Kasumi-1 (cell line): Measurements from ENCODE around the gene CNN1.
"Not testable (repeated sequence)": the region's sequence is repeated elsewhere in the genome, so short reads cannot be mapped to it uniquely, and the experiment has no call there.

Source experiments
- DNase-seq, 2 experiments: peaks; one replicate each; lab custom pipeline; 2025; lab: John Stamatoyannopoulos, UW

The CNN1 gene

DNA sequence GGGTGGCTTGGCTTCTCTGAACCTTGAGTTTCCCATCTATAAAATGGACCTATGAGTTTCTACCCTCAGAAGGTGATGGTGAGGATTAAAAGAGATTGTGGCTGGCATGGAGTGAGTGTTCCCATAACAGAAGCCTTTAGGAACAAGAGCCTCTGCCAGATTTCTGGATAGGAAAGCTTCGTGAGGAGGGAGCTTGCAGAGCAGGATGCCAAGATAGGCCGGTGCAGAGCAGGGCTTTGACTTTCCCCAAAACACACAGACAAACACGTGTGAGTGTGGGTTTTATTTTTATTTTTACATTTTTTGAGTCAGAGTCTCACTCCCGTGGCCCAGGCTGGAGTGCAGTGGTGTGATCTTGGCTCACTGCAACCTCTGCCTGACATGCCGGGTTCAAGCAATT lies 3.7 kb upstream of the CNN1 start:
- DNase-seq: no peak

DNA sequence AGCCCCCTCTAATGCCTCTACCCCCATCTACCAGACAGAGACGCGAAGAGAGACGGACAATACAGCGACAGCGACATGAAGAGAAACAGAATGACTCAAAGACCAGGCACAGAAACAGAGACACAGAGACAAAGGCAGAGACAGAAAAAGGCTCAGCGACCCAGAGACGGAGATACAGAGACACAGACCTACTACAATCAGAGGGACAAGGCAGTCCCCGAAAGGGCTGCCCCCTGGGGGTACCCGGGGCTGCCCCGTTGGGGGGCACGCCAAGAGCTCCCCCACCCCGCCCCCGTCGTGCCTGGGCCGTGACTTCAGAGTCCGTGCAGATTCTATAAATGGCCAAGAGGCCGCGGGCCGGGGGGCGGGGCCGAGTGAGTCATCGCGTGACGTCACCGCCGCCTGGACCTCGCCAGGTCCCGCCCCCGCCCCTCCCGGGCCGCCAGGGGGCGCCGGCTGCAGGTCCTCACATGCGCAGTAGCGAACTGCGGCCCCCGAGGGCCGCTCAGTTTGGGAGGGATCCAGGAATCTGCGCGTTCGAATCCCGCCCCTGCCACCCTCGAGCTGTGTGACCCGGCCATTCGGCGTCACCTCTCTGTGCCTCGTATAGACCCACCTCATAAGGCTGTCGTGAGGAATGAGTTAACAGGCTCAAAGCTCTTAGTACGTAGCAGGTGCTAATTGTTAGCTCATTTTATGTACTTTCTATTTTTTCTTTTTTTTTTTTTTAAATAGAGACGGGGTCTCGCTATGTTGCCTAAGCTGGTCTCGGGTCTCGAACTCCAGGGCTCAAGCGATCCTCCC lies 2.7 kb upstream of the CNN1 start:
- peak; percentile 54 to 67 for DNase-seq

DNA sequence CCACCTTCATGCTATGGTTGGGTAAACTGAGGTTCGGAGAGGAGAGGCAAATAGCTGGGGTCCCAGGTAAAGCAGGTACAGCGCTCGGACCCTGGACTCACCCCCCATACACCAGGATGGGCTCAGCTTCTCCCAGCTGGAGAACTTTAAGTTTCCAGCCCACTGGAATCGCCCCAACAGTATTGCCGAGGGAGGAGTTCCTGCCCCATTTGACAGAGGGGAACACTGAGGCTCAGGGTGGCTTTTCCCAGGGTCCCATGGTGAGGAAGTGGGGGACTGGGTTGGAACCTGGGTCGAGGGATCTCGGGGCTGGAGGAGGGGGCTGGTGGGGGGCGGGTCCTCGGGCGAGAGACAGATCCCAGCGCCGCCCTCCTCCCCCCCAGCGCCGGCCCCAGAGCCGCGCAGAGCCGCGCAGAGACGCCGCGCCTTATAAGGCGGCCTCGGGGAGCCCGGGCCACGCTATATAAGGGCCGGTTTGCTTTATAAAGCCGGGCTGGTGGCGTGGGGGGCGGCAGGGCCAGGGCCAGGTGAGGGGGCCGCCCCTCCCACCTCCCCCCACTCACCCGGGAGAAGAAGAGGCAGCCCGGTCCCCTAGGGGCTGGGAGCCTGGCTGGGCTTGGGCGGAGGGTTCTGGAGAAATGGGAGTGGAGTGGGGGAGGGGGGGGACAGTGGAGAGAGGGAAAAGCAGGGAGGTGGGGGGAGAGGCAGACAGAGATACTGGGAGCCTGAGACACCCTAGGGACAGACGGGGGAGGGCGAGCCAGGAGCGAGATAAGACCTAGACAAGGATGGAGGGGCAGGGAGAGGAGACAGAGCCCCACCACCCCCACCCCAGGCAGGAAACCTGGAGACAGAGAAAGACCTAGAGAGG lies 1.1 kb downstream of the CNN1 start:
- no peak for DNase-seq

DNA sequence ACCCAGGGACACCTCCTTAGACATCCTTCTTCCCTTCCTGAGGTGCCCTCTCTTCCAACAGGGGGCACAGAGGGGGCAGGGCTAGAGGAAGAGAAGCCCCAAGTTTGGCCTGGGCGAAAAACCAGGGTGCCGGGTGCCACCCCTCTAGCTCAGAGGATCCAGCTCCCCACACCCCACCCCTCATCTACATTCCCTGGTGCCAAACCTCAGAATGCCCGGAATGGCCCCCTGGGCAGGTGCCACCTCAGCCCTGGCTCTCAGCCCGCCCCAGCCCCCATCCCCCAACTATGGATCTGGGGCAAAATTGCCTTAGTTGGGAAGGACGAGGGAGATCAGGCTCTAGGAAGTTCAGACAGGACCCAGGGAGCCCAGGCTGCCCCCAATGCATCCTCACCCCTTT lies 2.0 kb downstream of the CNN1 start:
- no peak for DNase-seq

DNA sequence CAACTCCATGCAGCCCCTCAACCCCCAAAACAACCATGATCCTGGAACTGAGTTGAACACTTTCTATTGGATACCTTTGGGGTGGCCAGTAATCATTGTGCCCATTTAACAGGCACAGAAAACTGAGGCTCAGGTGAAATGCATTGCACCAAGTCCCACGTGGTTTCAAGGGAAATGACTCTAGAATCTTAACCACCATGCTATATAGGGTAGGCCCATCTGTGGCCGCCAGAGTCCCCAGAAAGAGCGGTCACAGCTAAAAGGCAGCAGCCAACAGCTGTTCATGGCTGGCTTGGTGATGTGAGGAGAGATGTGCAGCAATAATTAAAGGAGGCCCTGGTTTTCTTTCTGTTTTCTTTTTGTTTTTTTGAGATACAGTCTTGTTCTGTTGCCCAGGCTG lies 2.6 kb downstream of the CNN1 start:
- DNase-seq: no peak

DNA sequence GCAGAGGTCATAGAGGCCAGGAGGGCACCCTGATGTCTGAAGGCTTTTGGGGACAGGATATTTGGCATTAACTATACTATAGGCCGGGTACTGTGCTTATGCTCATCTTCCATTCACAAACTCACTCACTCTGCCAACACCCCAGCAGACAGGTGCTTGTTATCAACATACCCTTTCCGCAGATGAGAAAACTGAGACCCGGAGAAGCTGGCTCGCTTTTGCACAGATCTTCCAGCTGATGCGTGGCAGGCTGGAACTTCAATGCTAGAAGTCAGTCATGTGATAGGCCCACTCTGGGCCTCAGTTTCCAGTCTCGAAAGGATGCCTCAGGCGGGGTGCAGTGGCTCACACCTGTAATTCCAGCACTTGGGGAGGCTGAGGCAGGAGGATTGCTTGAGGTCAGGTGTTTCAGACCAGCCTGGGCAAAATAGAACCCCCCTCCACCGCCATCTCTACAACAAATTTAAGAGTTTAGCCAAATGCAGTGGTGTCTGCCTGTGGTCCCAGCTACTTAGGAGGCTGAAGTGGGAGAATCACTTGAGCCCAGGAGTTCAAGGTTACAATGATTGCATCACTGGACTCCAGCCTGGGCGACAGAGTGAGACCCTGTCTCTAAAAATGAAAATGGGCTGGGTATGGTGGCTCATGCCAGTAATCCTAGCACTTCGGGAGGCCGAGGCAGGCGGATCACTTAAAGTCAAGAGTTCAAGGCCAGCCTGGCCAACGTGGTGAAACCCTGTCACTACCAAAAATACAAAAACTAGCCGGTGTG lies 9.5 kb downstream of the CNN1 start:
- no peak for DNase-seq

DNA sequence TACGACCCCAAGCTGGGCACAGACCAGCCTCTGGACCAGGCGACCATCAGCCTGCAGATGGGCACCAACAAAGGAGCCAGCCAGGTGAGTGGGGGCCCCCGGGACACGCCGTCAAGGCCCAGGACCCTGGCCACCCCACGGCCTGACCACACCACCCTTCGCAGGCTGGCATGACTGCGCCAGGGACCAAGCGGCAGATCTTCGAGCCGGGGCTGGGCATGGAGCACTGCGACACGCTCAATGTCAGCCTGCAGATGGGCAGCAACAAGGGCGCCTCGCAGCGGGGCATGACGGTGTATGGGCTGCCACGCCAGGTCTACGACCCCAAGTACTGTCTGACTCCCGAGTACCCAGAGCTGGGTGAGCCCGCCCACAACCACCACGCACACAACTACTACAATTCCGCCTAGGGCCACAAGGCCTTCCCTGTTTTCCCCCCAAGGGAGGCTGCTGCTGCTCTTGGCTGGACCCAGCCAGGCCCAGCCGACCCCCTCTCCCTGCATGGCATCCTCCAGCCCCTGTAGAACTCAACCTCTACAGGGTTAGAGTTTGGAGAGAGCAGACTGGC lies 10.8 kb downstream of the CNN1 start:
- DNase-seq: no peak

DNA sequence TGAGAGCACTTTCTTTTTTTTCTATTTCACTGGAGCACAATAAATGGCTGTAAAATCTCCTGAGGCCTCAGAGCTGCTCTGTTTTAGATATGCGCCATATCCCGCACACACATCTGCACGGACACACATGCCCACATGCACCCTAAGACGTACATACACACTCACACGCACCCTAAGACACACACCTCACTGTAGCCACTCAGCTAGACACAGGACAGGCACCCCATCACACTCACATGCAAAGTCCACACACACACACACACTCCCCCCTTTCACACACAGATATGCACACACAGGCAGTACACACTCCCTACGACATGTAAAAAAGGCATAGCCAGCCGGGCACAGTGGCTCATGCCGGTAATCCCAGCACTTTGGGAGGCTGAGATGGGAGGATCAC lies 11.6 kb downstream of the CNN1 start:
- no peak for DNase-seq

DNA sequence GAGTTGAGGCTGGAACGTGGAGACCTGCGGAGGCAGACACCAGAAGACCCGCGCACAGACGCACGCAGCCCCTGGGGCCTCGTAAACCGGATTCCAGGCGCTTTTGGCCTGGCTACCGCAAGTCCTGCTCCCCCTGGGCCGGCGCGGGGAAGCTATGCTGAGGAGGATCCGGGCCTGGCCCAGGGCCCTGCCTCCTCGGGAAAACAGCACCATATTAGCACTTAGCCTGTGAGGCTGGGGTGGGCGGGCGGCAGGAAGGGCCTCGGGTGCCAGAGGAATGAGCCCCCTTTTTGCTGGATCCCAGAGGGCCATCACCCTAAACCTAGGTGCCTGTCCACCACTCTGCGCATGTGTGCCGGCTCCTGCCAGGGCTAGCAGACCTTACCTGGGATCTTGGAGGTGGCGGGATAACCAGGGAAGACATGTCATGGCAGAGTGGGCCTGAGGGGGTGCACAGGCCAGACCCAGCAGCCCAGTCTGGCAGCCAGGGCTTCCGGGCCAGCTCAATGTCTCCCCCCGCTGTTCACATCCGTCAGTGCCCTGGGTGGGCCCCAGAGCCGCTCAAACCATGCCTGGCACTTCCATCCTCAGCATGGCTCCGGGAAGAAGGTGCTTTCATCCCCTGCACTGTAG lies 13.1 kb downstream of the CNN1 start:
- DNase-seq: peak in 1 of 2 experiments; percentile 13

DNA sequence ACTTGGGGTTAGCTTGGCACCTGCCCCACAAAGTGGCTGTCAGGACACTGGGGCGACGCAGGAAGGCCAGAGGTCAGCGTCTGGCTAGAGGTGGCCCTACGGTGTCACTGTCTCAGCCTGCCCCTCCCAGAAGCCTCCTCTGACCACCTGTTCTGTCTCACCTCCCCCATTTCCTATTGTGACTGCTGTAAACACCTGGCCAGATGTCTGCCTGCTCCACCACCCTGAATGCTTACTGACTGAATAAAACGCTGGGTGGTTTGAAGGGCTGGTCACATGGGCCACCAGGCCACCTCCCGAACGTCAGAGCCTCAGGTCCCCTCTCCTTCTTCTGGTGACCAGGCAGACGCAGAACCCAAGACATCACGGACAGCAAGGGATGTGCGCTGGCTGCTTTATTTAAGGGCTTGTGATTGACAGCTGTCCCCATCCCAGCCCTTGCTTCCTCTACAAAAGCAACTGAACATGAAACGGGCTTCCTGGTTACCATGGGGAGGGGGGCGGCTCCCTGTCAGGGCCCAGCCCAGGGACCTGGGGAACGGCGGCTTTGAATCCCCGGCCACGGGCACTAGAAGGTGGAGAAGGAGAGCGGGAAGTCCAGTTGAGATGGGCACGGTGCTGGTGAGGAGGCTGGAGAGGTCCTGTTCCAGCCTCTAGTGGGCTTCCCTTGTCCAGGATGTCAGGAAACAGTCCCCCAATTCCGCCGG lies 14.2 kb downstream of the CNN1 start:
- no peak for DNase-seq

DNA sequence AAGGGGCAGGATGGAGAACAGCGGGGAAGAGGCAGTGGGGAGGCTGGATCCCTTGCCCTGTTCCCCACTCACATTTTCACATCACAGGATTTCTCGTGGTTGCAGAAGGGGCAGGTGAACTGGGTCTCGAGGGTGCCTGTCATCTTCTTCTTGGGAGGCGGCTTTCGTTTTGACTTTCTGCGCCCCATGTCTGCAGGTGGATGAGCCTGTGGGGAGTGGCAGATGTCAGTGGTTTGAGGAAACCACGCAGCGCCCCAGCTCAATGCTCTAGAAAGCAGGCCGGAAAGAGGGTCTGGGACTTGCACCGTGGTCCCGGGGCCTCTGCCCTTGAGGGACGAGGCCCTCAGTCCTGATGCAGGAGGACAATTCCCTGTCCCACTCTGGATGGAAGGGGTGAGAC lies 15.5 kb downstream of the CNN1 start:
- no peak for DNase-seq

DNA sequence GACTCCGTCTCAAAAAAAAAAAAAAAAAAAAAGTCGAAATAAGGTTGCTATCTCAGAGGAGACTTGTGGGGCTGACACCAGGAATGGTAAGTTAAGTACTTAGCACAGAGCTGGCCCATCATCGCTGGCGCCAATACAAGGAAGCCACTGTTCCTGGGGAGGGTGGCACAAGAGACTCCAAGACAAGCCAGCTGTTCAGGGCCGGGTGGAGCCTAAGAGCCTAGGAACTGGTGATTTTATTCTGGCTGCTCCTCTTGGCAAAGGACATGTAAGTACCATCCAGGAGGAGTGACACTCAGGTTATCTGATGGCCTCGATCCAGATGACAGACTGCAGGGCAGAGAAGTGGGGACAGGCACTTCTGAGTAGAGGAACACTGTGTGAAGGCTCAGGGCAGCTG lies 16.6 kb downstream of the CNN1 start:
- DNase-seq: no peak

DNA sequence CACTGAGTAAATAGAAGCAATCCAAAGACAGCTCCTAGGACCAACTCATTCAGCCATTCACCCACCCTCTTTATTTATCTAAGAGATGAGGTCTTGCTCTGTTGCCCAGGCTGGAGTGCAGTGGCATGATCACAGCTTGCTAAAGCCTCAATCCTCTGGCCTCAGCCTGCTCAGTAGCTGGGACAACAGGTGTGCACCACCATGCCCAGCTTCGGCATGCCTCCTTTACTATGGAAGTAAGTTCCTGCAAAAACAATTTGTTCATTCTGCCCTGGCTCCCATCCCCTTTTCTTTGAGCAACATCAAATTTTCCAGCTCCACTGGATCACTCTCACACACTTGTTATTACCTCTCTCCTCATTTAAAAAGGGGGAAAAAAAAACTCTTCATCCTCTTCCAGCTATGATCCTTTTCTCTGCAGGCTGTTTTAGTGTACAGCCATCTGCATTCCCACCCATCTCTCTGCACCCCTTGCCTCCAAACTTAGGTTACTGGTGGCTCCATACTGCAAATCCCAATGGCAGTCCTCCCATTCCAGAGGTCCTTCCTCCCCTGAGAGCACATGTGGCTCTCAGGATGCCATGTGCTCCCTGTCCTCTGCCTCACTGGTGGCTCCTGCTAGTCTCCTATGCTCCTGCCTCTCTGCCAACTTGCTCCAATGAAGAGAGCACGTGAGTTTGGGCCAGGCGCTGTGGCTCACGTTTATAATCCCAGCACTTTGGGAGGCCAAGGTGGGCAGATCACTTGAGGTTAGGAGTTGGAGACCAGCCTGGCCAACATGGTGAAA lies 18.2 kb downstream of the CNN1 start:
- DNase-seq: no peak

DNA sequence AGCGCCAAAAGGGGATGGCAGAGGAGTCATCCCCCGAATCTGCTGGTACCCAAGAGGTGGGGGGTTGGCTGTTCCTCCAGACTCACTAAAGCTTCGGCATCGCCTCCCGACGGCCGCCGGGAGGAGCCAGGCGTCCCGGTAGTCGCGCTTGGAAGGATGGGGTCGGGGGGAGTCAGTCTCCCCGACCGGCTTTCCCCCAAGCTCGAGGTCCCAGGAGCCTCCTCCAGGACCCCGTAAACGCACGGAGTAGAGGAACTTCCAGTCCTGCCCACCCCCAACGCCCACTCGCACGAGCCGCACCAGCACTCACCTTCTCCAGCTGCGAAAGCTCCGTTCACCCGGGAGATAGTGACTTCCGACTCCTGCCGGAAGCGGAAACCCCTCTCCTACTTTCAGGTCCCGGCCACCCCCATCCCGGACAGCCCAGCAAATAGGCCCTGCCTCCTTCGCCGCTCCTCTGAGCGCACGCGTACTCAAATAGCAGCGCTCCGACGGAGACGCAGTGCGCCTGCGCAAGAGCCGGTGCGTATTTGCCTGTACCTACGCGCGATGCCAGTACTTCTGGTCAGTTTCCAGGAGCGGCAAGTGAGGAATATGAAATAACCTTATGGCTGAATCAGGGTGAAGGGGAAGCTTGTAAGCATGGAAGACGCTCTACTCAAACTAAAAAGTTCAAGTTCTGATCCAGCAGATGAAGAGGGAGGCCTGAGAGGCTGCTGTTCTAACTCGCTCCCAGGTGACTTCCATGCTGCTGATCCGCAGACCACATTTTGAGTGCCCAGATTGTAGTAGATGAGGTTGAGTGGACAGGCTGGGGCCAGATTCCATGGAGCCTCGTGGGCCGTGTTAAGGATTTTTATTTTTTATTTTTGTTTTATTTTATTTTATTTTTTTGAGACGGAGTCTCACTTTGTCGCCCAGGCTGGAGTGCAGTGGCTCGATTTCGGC lies 20.5 kb downstream of the CNN1 start, which contains the start of gene ELOF1:
TSS of gene ELOF1 (minus strand) at position 350 of the 948 bp plus-strand sequence. CDS start 4,883 bp downstream, outside the sequence.
- DNase-seq: peak; percentile 95 to 97

DNA sequence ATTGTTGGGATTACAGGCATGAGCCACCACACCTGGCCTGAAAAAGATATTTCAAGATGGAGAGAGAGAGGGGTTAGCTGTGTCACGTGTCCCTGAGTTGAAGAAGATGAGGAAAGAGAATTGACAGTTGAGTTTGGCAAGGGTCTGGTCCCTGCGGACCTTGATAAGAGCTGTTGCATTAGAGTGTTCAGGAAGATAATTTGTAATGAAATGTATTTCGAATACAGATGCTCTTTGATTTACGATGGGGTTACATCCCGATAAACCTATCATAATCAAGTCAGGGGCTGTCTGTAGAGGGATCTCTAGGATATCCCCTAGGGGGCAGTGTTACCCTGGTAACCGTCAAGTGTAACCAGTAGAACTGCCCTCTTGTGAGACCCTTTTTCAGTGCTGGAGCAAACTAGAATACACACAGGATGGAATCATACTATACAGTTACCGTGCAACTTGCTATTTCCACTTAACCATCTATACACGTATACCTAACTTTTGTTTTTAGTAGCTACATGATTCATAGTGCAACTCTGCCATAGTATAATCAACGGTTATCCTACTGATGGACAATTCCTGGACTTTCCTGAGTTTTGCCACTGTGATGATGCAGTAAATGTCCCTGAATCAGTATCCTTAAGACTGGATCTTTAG lies 21.9 kb downstream of the CNN1 start:
- peak; percentile 83 to 91 for DNase-seq

DNA sequence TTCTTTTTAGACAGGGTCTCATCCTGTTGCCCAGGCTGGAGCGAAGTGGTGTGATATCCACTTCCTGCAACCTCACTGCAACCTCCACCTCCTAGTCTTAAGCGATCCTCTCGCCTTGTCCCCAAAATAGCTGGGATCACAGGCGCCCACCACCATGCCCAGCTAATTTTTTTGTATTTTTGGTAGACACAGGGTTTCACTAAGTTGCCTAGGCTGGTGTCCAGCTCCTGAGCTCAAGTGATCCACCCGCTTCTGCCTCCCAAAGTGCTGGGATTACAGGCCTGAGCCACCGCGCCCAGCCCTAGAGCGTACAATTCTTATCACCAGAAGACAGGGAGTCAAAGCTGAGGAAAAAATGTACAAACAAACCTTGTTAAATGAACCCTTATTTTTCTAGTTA lies 24.9 kb downstream of the CNN1 start:
- DNase-seq: no peak

DNA sequence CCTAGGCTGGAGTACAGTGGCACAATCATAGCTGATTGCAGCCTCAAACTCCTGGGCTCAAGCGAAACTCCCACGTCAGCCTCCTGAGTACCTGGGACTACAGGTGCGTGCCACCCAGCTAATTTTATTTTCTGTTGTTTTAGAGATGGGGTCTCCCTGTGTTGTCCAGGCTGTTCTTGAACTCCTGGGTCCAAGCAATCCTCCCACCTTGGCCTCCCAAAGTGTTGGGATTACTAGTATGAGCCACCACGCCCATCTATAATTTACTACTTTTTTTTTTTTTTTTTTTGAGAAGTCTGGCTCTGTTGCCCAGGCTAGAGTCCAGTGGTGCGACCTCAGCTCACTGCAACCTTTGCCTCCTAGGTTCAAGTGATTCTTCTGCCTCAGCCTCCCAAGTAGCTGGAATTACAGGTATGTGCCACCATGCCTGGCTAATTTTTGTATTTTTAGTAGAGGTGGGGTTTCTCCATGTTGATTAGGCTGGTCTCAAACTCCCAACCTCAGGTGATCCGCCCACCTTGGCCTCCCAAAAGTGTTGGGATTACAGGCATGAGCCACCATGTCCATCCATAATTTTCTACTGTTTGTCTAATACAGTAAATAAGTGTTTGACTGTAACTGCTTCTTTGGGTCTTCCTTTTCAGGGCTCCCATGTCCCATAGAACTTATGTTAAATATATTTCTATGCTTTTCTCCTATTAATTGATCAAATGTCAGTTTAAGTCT lies 25.6 kb downstream of the CNN1 start:
- DNase-seq: not testable (repeated sequence)

DNA sequence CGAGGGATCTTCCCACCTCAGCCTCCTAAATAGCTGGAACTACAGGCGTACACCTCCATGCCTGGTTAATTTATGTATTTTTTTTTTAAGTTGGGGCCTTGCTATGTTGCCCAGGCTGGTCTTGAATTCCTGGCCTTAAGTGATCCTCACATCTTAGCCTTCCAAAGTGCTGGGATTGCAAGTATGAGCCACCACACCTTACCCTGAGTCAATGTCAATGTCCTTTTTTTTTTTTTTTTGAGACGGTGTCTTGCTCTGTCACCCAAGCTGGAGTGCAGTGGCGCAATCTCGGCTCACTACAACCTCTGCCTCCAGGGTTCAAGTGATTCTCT lies 27.0 kb downstream of the CNN1 start:
- not testable (repeated sequence) for DNase-seq
